H9 (cell line): ENCODE data around the gene CSTPP1. TPM values are rescaled to one million over a fixed set of nuclear protein-coding genes. Genes with fewer than 3 reads are reported as not detected.

ENCODE experiments used
- DNase-seq: peaks from one replicate; pipeline ENCODE4 v3.0.0-alpha.2; 2017
- H2AFZ ChIP-seq: one replicate; pipeline ENCODE4 v1.6.1; 2013; ENCODE audit warnings: mild to moderate bottlenecking, low read length, control low read depth, moderate library complexity
- H2AK5ac ChIP-seq: 2 replicates; pipeline ENCODE4 v1.6.1; 2013; ENCODE audit warnings: low read length, control low read depth, mixed read lengths; ENCODE audit not compliant: insufficient read length
- H2BK120ac ChIP-seq: one replicate; pipeline ENCODE4 v1.6.1; 2013; ENCODE audit warnings: low read depth, mild to moderate bottlenecking, low read length, control low read depth, inconsistent platforms; ENCODE audit not compliant: poor library complexity, severe bottlenecking
- H2BK12ac ChIP-seq: 2 replicates; pipeline ENCODE4 v1.6.1; 2013; ENCODE audit warnings: low read length, control low read depth, mixed read lengths, low read depth; ENCODE audit not compliant: insufficient read length
- H2BK15ac ChIP-seq: 2 replicates; pipeline ENCODE4 v1.6.1; 2013; ENCODE audit warnings: low read depth, low read length, control low read depth
- H2BK20ac ChIP-seq: one replicate; pipeline ENCODE4 v1.6.1; 2013; ENCODE audit warnings: low read depth, mild to moderate bottlenecking, low read length, control low read depth, inconsistent platforms; ENCODE audit not compliant: poor library complexity, severe bottlenecking
- H2BK5ac ChIP-seq: 2 replicates; pipeline ENCODE4 v1.6.1; 2013; ENCODE audit warnings: low read length, control low read depth, mixed read lengths; ENCODE audit not compliant: insufficient read length
- H3K14ac ChIP-seq: 2 replicates; pipeline ENCODE4 v1.6.1; 2013; ENCODE audit warnings: low read length, control low read depth; ENCODE audit not compliant: insufficient read depth
- H3K18ac ChIP-seq: 2 replicates; pipeline ENCODE4 v1.6.1; 2013; ENCODE audit warnings: low read depth, mild to moderate bottlenecking, mixed read lengths, low read length, control low read depth; ENCODE audit not compliant: insufficient read length
- H3K23ac ChIP-seq: 2 replicates; pipeline ENCODE4 v1.6.1; 2013; ENCODE audit warnings: low read length, control low read depth, mixed read lengths, low read depth; ENCODE audit not compliant: insufficient read length
- H3K23me2 ChIP-seq: 2 replicates; pipeline ENCODE4 v1.6.1; 2013; ENCODE audit warnings: low read depth, mild to moderate bottlenecking, mixed read lengths, low read length, control low read depth; ENCODE audit not compliant: insufficient read length, poor library complexity, severe bottlenecking
- H3K27ac ChIP-seq: 2 replicates; pipeline ENCODE4 v1.5.1; 2013; ENCODE audit warnings: low read length, control low read depth, mixed read lengths, low read depth; ENCODE audit not compliant: insufficient read length
- H3K27me3 ChIP-seq: 2 replicates; pipeline ENCODE4 v1.6.1; 2013; ENCODE audit warnings: low read length, control low read depth, inconsistent platforms; ENCODE audit not compliant: insufficient read depth
- H3K4ac ChIP-seq: 2 replicates; pipeline ENCODE4 v1.6.1; 2013; ENCODE audit warnings: low read depth, mild to moderate bottlenecking, control low read depth, inconsistent platforms, low read length, moderate library complexity
- H3K4me1 ChIP-seq: 2 replicates; pipeline ENCODE4 v1.6.1; 2013; ENCODE audit warnings: low read length, control low read depth, inconsistent platforms; ENCODE audit not compliant: insufficient read depth
- H3K4me2 ChIP-seq: 2 replicates; pipeline ENCODE4 v1.6.1; 2013; ENCODE audit warnings: low read length, control low read depth, mixed read lengths; ENCODE audit not compliant: insufficient read length, insufficient read depth
- H3K56ac ChIP-seq: 2 replicates; pipeline ENCODE4 v1.6.1; 2013; ENCODE audit warnings: low read depth, mild to moderate bottlenecking, mixed read lengths, low read length, control low read depth; ENCODE audit not compliant: insufficient read length
- H3K79me1 ChIP-seq: 2 replicates; pipeline ENCODE4 v1.6.1; 2013; ENCODE audit warnings: low read depth, mild to moderate bottlenecking, moderate library complexity, low read length, control low read depth, inconsistent platforms; ENCODE audit not compliant: insufficient read depth, poor library complexity, severe bottlenecking
- H3K79me2 ChIP-seq: 2 replicates; pipeline ENCODE4 v1.6.1; 2013; ENCODE audit warnings: low read length, control low read depth, inconsistent platforms; ENCODE audit not compliant: insufficient read depth
- H3K9ac ChIP-seq: 2 replicates; pipeline ENCODE4 v1.6.1; 2013; ENCODE audit warnings: low read length, control low read depth, mixed read lengths; ENCODE audit not compliant: insufficient read length; ENCODE audit errors: extremely low read depth
- H3K9me3 ChIP-seq: one replicate; pipeline ENCODE4 v1.6.1; 2013; ENCODE audit warnings: low read depth, low read length, inconsistent platforms; ENCODE audit not compliant: control insufficient read depth
- H3T11ph ChIP-seq: one replicate; pipeline ENCODE4 v1.6.1; 2013; ENCODE audit warnings: mild to moderate bottlenecking, low read length, control low read depth, inconsistent platforms
- H4K20me1 ChIP-seq: one replicate; pipeline ENCODE4 v1.6.1; 2013; ENCODE audit not compliant: control insufficient read depth, insufficient read length, insufficient read depth
- H4K5ac ChIP-seq: 2 replicates; pipeline ENCODE4 v1.6.1; 2013; ENCODE audit warnings: low read depth, mild to moderate bottlenecking, mixed read lengths, low read length, control low read depth; ENCODE audit not compliant: insufficient read length
- H4K8ac ChIP-seq: replicated peaks from 2 replicates; pipeline ENCODE4 v1.6.1; 2013; ENCODE audit warnings: low read length, control low read depth, mixed read lengths, low read depth; ENCODE audit not compliant: insufficient read length
- H4K91ac ChIP-seq: 2 replicates; pipeline ENCODE4 v1.6.1; 2013; ENCODE audit warnings: low read depth, mild to moderate bottlenecking, moderate library complexity, mixed read lengths, low read length, control low read depth; ENCODE audit not compliant: insufficient read length
- H3K27ac Mint-ChIP-seq, 3 experiments: 2 replicates in 2 of 3; 3 replicates in 1 of 3; pipeline ENCODE4 v1.8.0; 2020 to 2021; ENCODE audit warnings: mixed read lengths in 3 of 3, mild to moderate bottlenecking in 1 of 3, moderate library complexity in 1 of 3
- H3K27me3 Mint-ChIP-seq: 2 replicates; pipeline ENCODE4 v1.8.0; 2021; ENCODE audit warnings: low read depth, mild to moderate bottlenecking, moderate library complexity, mixed read lengths
- H3K36me3 Mint-ChIP-seq, 3 experiments: 2 replicates in 2 of 3; 3 replicates in 1 of 3; pipeline ENCODE4 v1.8.0; 2020 to 2021; ENCODE audit warnings: low read depth in 3 of 3, mixed read lengths in 3 of 3; ENCODE audit not compliant: insufficient read depth in 1 of 3
- H3K4me1 Mint-ChIP-seq, 2 experiments: 2 replicates each; pipeline ENCODE4 v1.8.0; 2020; ENCODE audit warnings: mixed read lengths in 2 of 2
- H3K4me3 Mint-ChIP-seq, 2 experiments: 2 replicates in 1 of 2; 3 replicates in 1 of 2; pipeline ENCODE4 v1.8.0; 2020 to 2021; ENCODE audit warnings: mild to moderate bottlenecking in 2 of 2, mixed read lengths in 2 of 2, moderate library complexity in 1 of 2
- H3K9me3 Mint-ChIP-seq, 2 experiments: 2 replicates in 1 of 2; 3 replicates in 1 of 2; pipeline ENCODE4 v1.8.0; 2020; ENCODE audit warnings: mild to moderate bottlenecking in 2 of 2, mixed read lengths in 2 of 2, moderate library complexity in 1 of 2
- CTCF ChIP-seq: fragments of 200-600 bp; sonication (generic); conservative IDR thresholded peaks from 3 replicates; pipeline ENCODE4 v1.8.0; 2021; ENCODE audit warnings: antibody characterized with exemption, mild to moderate bottlenecking
- WGBS: extraction: QIAGEN DNeasy Blood & Tissue Kit; methylation state at CpG from one replicate; pipeline ENCODE4 v1.1.7; 2013; ENCODE audit warnings: missing lambda C conversion rate, low lambda C conversion rate, mixed read lengths; ENCODE audit not compliant: insufficient read length; ENCODE audit errors: extremely low coverage; 5-methylcytosine and 5-hydroxymethylcytosine counted together
- total RNA-seq: library from RNA; stranded (reverse); gene quantifications from 2 replicates; pipeline ENCODE4 v1.2.1, GENCODE V29; 2021

CSTPP1 gene
- total RNA-seq, 1 experiment from 2014 or later: 21.2 TPM

DNA sequence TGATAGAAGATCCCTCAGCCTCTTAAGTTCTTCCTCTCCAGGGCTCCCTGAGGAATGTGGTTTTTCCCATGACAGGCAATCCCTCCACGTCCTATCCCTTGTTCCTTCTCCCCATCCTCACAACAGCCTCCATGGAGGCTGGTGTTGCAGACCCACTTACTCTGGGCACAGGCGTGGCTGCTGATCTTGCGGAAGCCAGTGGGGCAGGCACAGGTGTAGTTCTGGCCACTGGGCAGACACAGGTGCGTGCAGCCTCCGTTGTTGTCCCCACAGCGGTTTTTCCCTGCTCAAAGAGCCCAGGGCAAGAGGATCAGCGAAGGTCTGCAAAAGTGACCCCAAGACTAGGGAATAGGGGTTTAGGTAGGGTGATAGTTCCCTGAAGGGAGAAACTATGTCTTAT lies 47.3 kb upstream of the CSTPP1 start:
- H3K4me1 Mint-ChIP-seq: peaks cover 0 to 3% of the 10 kb centered on the region in 2 experiments; a peak in 1 of 4 replicates
- H3K9me3 ChIP-seq: no peaks in the 10 kb centered on the region

More for the DNA sequence above, 47.3 kb upstream of the CSTPP1 start:
- H4K8ac ChIP-seq: no peak overlapping the region
- no peak overlapping the region for H3T11ph ChIP-seq
- H2BK120ac ChIP-seq: no peak overlapping the region
- H3K4me1 ChIP-seq: no peaks in the 10 kb centered on the region
- no peaks in the 10 kb centered on the region for H3K23me2 ChIP-seq
- peaks cover 39 to 40% (median 39%) of the 10 kb centered on the region in 3 experiments for H3K36me3 Mint-ChIP-seq
- H3K27ac Mint-ChIP-seq: no peak overlapping the region
- no peak overlapping the region for H3K27ac ChIP-seq
- no peak overlapping the region for H3K14ac ChIP-seq
- no peak for DNase-seq
- no peak overlapping the region for H3K4ac ChIP-seq
- no peaks in the 10 kb centered on the region for H3K79me2 ChIP-seq
- H4K5ac ChIP-seq: no peak overlapping the region
- no peak for TF ChIP-seq CTCF
- H2BK5ac ChIP-seq: no peak overlapping the region
- no peak overlapping the region for H3K4me2 ChIP-seq
- no peaks in the 10 kb centered on the region for H3K79me1 ChIP-seq
- no peak overlapping the region for H3K9ac ChIP-seq
- WGBS: no CpG with 5 or more reads among the region's 7 CpGs
- H3K23ac ChIP-seq: no peak overlapping the region
- H2AFZ ChIP-seq: no peak overlapping the region
- no peaks in the 10 kb centered on the region for H3K27me3 ChIP-seq
- no peak overlapping the region for H3K4me3 Mint-ChIP-seq
- no peak overlapping the region for H2BK12ac ChIP-seq
- peaks cover 0 to 4% of the 10 kb centered on the region in 2 experiments; a peak in 1 of 5 replicates for H3K9me3 Mint-ChIP-seq
- H2AK5ac ChIP-seq: no peak overlapping the region
- H3K27me3 Mint-ChIP-seq: no peaks in the 10 kb centered on the region
- no peak overlapping the region for H3K56ac ChIP-seq
- H4K91ac ChIP-seq: no peak overlapping the region
- no peak overlapping the region for H2BK15ac ChIP-seq
- H2BK20ac ChIP-seq: no peak overlapping the region
- H4K20me1 ChIP-seq: peaks cover 3% of the 10 kb centered on the region
- no peak overlapping the region for H3K18ac ChIP-seq
